AG10803 (cell line): ENCODE data around the gene HMOX1.

Experiments used
- DNase-seq: peaks from one replicate; pipeline ENCODE4 v3.0.0; 2010; ENCODE audit warnings: low read depth
- H3K4me3 ChIP-seq: 2 replicates; pipeline ENCODE4 v1.5.1; 2011; ENCODE audit warnings: mild to moderate bottlenecking, low read length, control low read depth
- CTCF ChIP-seq: conservative IDR thresholded peaks from 2 replicates; pipeline ENCODE4 v1.5.1; 2011; ENCODE audit warnings: mild to moderate bottlenecking, low read length, control low read depth, inconsistent platforms

The HMOX1 gene

DNA sequence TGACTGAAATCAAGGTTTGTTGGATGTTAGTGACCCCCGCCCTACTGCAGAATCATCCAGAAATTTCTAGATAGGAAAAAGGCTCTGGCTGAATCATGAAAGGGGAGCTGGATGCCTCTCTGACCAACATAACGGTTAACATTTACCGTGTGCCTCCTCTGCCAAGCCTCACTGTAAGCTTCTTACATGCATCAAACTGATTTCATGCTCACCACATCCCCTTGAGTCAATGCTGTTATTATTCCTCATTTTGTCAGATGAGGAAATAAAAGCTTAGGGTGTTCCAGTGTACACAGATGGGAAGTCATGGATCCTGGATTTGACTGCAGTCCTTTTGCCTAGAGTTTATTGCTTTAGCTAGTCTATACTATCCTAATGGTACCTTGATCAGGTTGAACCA, 5.9 kb upstream of the HMOX1 start:
- DNase-seq, result peak; percentile 83
- no peak for TF ChIP-seq CTCF
- no peak overlapping the region for H3K4me3 ChIP-seq

GRCh38 chr22:35375526-35375925, 5.4 kb upstream of the HMOX1 start:
- no peak for TF ChIP-seq CTCF
- DNase-seq, result no peak
- H3K4me3 ChIP-seq, result no peak overlapping the region

- no peak for TF ChIP-seq CTCF
- H3K4me3 ChIP-seq, result no peak overlapping the region
- peak; percentile 99 for DNase-seq
Measured at GRCh38 chr22:35376728-35377472, 4.0 kb upstream of the HMOX1 start.

DNA sequence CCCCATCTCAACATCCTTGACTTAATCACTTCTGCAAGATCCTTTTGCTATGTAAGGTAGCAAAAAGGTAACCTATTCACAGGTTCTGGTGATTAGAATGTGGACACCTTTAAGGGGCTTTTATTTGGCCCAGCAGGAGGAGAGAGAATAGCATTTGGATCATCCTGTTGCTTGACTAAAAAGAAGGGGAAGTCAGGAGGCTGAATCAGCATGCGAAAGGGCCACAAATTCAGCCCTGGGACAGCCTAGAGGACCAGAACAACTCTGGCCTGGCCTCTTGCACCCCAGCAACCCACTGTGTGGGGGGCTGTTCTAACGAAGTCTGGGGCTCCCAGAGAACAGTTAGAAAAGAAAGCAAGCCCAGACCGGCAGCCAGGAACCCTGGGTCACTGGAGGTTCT, 3.2 kb upstream of the HMOX1 start:
- no peak for DNase-seq

GRCh38 chr22:35378621-35379020, 2.3 kb upstream of the HMOX1 start:
- no peak for TF ChIP-seq CTCF
- DNase-seq, result no peak
- no peak overlapping the region for H3K4me3 ChIP-seq

More for the DNA sequence above, 3.2 kb upstream of the HMOX1 start:
- H3K4me3 ChIP-seq, result no peak overlapping the region
- TF ChIP-seq CTCF, result no peak

GRCh38 chr22:35379146-35379993, 1.5 kb upstream of the HMOX1 start:
- DNase-seq, result no peak

More at GRCh38 chr22:35379146-35379993, 1.5 kb upstream of the HMOX1 start:
- H3K4me3 ChIP-seq, result no peak overlapping the region
- no peak for TF ChIP-seq CTCF
